Stomach smooth muscle (tissue), 2 donors: Measurements from ENCODE around the gene CCDC106.
A peak's percentile ranks its signal among the peaks of the same experiment; 100 is the strongest.

ENCODE experiments used
- H3K27ac ChIP-seq: one replicate; pipeline ENCODE4 v1.7.0; 2013; ENCODE audit warnings: mild to moderate bottlenecking, low read length, inconsistent platforms
- H3K27me3 ChIP-seq, 2 donors: one replicate each; pipeline ENCODE4 v1.7.0; 2013; ENCODE audit warnings: low read length in 2 of 2; ENCODE audit not compliant: insufficient read depth in 2 of 2, control insufficient read depth in 1 of 2
- H3K36me3 ChIP-seq, 2 donors: one replicate each; pipeline ENCODE4 v1.7.0; 2013; ENCODE audit warnings: low read length in 2 of 2; ENCODE audit not compliant: control insufficient read depth in 2 of 2, insufficient read depth in 2 of 2
- H3K4me1 ChIP-seq: one replicate; pipeline ENCODE4 v1.7.0; 2013; ENCODE audit warnings: low read length; ENCODE audit not compliant: control insufficient read depth, insufficient read depth
- H3K4me3 ChIP-seq, 2 donors: one replicate each; pipeline ENCODE4 v1.7.0; 2013; ENCODE audit warnings: low read length in 2 of 2
- H3K9ac ChIP-seq, 2 donors: one replicate each; pipeline ENCODE4 v1.7.0; 2013; ENCODE audit warnings: low read length in 2 of 2, mild to moderate bottlenecking in 1 of 2
- H3K9me3 ChIP-seq, 2 donors: one replicate each; pipeline ENCODE4 v1.7.0; 2013; ENCODE audit warnings: low read length in 2 of 2; ENCODE audit not compliant: control insufficient read depth in 2 of 2
- donor health status: healthy.
- donor health status: Pancreatic carcinoma.

CCDC106 gene

GRCh38 chr19:55636723-55637122 is 11.3 kb upstream of the CCDC106 start:
- Histone ChIP-seq H3K27me3 (no peaks in the 10 kb centered on the region), H3K9ac (no peak overlapping the region), H3K27ac (no peak overlapping the region), H3K9me3 (no peaks in the 10 kb centered on the region), H3K36me3 (no peaks in the 10 kb centered on the region), H3K4me3 (peak overlapping the region in 1 of 2 donors; percentile 100), H3K4me1 (peaks cover 48% of the 10 kb centered on the region)

GRCh38 chr19:55637534-55637933 is 10.5 kb upstream of the CCDC106 start:
- no peak overlapping the region for H3K9ac ChIP-seq
- no peaks in the 10 kb centered on the region for H3K9me3 ChIP-seq
- no peak overlapping the region for H3K27ac ChIP-seq
- H3K27me3 ChIP-seq = no peaks in the 10 kb centered on the region
- peaks cover 51% of the 10 kb centered on the region for H3K4me1 ChIP-seq
- H3K36me3 ChIP-seq = no peaks in the 10 kb centered on the region
- H3K4me3 ChIP-seq = peak overlapping the region in 1 of 2 donors; percentile 8

DNA sequence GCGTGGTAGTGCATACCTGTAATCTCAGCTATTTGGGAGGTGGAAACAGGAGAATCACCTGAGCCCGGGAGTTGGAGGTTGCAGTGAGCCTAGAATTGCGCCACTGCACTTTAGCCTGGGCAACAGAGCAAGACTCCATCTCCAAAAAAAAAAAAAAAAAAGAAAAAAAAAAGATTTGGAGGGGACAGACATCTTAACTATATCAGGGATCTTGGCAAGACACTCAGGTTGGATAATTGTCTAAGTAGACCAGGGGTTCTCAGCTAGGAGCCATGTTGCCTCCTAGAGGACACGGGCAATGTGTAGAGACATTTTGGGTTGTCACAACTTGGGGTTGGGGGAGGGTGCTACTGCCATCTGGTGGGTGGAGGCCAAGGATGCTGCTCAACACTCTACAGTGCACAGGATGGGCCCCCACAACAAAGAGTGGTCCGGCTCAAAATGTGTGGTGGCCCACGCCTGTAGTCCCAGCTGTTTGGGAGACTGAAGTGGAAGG is 9.1 kb upstream of the CCDC106 start:
- H3K36me3 ChIP-seq = no peaks in the 10 kb centered on the region
- H3K9ac ChIP-seq = no peak overlapping the region
- H3K4me3 ChIP-seq = no peak overlapping the region
- no peaks in the 10 kb centered on the region for H3K9me3 ChIP-seq
- H3K4me1 ChIP-seq = peaks cover 59% of the 10 kb centered on the region
- H3K27ac ChIP-seq = no peak overlapping the region
- no peaks in the 10 kb centered on the region for H3K27me3 ChIP-seq

DNA sequence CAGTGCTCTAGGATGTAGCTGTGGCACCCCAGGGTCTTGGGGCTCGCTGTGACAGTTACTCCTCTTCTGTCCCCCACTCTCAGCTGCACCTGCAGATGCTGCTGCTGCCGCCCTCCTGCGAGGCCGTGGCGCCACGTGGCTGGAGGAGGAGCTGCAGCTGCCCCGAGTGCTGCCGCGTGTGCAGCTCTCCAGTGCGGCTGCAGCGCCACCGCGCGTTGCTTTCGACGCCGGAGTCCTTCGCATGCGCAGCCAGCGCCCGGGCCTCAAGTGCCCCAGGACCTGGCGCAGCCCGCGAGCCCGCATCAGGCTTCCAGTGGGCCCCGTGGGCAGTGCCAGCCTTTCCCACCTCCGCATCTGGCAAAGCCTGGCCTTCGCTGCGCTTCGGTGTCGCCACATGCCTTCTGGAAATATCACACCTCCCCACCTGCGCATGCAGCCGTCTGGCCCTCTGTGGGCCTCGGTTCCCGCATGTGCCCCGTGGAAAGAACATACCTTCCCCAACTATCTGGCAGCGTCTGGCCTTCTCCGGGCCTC is 7.9 kb upstream of the CCDC106 start:
- Histone ChIP-seq H3K9ac (peak overlapping the region; percentile 73 to 79), H3K36me3 (peaks cover under 1 to 3% of the 10 kb centered on the region in 2 donors), H3K9me3 (no peaks in the 10 kb centered on the region), H3K27me3 (no peaks in the 10 kb centered on the region), H3K27ac (peak overlapping the region; percentile 88), H3K4me3 (peak overlapping the region; percentile 81 to 93), H3K4me1 (peaks cover 71% of the 10 kb centered on the region)

- Histone ChIP-seq H3K9me3 (no peaks in the 10 kb centered on the region), H3K4me3 (peak within 1 kb of the TSS; percentile 81 to 93), H3K4me1 (peaks cover 65% of the 10 kb centered on the region), H3K9ac (peak within 1 kb of the TSS; percentile 79 to 85), H3K27ac (peak within 1 kb of the TSS; percentile 88), H3K27me3 (no peaks in the 10 kb centered on the region), H3K36me3 (peaks cover 6 to 8% of the 10 kb centered on the region in 2 donors)
Measured at GRCh38 chr19:55640577-55641425, 7.2 kb upstream of the CCDC106 start, which contains the start of gene ZNF580. Gene ZNF580, plus strand, starts transcription at chr19:55641002. Its CDS starts 1,507 bp downstream, at chr19:55642509.

GRCh38 chr19:55641426-55642152 is 6.4 kb upstream of the CCDC106 start:
- no peaks in the 10 kb centered on the region for H3K9me3 ChIP-seq
- H3K9ac ChIP-seq = peak overlapping the region; percentile 79 to 85
- peak overlapping the region; percentile 88 for H3K27ac ChIP-seq
- H3K4me3 ChIP-seq = peak overlapping the region; percentile 81 to 93
- no peaks in the 10 kb centered on the region for H3K27me3 ChIP-seq
- H3K36me3 ChIP-seq = peaks cover 6 to 8% of the 10 kb centered on the region in 2 donors
- peaks cover 57% of the 10 kb centered on the region for H3K4me1 ChIP-seq

- Histone ChIP-seq H3K36me3 (peaks cover 6 to 8% of the 10 kb centered on the region in 2 donors), H3K9ac (peak overlapping the region; percentile 64 to 79), H3K27ac (peak overlapping the region; percentile 88), H3K27me3 (no peaks in the 10 kb centered on the region), H3K4me3 (peak overlapping the region; percentile 81 to 93), H3K9me3 (no peaks in the 10 kb centered on the region), H3K4me1 (peaks cover 55% of the 10 kb centered on the region)
Measured at GRCh38 chr19:55642153-55643002, 5.6 kb upstream of the CCDC106 start.

DNA sequence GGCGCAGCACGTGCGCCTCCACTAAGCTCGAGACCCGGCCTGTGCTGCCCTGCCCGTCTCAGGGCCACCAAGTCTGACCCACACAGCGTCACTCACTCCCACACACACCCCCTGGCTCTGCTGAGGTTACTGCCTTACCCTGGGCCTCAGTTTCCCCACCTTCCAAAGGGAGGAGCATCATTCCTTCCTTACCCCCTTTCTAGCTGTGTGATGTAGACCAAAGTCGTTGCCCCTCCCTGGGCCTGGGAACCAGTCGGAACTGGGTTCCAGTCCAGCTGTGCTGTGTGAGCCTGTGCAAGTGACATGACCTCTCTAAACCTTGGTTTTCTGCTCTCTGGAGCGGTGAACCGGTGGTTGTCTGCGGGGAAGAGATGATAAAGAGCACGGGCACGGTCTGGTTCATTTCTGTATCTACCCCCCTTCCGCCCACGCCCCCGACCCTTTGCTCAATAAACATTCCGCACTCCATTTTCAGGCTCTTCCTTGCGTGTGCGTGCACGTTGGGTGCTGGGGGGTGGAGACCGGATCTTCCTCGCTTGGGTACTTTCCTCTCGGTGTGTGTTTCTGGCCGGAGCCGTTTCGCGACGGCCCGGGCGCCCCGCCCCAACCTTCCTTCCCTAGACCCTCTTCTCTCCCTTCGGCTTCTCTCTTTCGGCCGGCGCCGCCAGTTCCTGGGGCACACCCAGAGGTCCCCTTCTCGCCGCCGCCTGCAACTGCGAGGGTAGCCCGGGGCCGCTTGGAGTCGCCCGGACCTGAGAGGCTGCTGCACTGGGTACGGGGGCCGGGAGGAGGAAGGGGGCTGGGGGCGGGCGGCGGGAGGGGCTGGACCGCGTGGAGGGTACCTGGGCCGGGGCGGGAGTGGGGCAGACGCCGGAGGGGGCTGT is 4.8 kb upstream of the CCDC106 start, which contains the start of gene ZNF581:
TSS of gene ZNF581 (plus strand) at position 647 of the 884 bp plus-strand sequence. CDS start 923 bp downstream, outside the sequence.
- H3K9me3 ChIP-seq = no peaks in the 10 kb centered on the region
- no peaks in the 10 kb centered on the region for H3K27me3 ChIP-seq
- peak within 1 kb of the TSS; percentile 81 to 93 for H3K4me3 ChIP-seq
- H3K4me1 ChIP-seq = peaks cover 57% of the 10 kb centered on the region
- H3K9ac ChIP-seq = peak within 1 kb of the TSS; percentile 79 to 80
- H3K27ac ChIP-seq = peak within 1 kb of the TSS; percentile 88
- peaks cover 6 to 8% of the 10 kb centered on the region in 2 donors for H3K36me3 ChIP-seq

- Histone ChIP-seq H3K9me3 (no peaks in the 10 kb centered on the region), H3K36me3 (peaks cover 6 to 8% of the 10 kb centered on the region in 2 donors), H3K27me3 (no peaks in the 10 kb centered on the region), H3K4me3 (peak overlapping the region; percentile 67 to 81), H3K4me1 (peaks cover 62% of the 10 kb centered on the region), H3K27ac (peak overlapping the region; percentile 49), H3K9ac (peak overlapping the region; percentile 69 to 80)
Measured at GRCh38 chr19:55643887-55644176, 4.2 kb upstream of the CCDC106 start.
